ENCODE measurements around the gene PERCC1. TPM values are rescaled to one million over a fixed set of nuclear protein-coding genes. Genes with fewer than 3 reads are reported as not detected.

Gene PERCC1
- total RNA-seq: not detected in 2 replicates
- long read RNA-seq: 0 reads

DNA sequence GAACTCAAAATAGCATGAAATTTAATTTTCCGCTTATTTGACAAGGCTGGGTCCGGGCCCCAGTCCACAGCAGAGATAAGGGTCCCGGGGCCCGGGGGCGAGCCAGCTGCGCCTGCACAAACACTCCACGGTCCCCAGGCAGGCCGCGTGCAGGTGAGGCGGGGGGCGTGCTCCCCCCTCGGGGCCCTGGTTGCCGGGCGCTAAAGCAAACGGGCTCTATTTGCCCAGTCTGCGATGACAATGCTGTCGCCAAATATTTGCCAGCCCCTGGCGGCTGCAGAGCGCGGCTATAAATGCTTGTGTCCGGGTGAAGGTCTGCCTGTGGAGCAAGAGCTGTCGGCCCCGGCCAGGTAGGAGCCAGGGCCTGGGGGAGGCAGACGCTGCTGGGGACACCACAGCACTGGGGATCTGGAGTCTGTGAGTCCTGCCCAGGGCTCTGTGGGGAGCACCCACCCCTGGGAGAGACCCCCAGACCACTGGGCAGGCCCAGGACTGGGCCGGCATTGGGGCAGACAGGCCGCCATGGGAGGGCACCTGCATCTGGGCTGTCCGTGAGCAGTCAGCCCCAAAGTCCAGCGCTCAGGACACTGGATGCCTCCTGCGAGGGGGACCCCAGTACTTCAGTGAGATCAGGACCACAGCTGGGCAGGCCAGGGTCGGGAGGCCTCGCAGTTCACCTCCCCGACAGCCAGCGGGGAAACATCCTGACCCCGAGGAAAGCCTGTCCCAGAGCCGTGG is at the start of gene PERCC1:
Gene PERCC1 (plus strand): TSS at position 320 of the 738 bp plus-strand sequence. CDS start 1,516 bp downstream, outside the sequence.
- Mint-ChIP-seq H3K9me3 (ENCODE audit: unreplicated experiment) (no peaks in the 10 kb centered on the region), H3K4me1 (ENCODE audit: unreplicated experiment) (no peaks in the 10 kb centered on the region), H3K27me3 (ENCODE audit: unreplicated experiment) (no peaks in the 10 kb centered on the region), H3K27ac (ENCODE audit: unreplicated experiment) (no peak within 1 kb of the TSS), H3K36me3 (ENCODE audit: unreplicated experiment) (no peaks in the 10 kb centered on the region), H3K4me3 (ENCODE audit: unreplicated experiment) (no peak within 1 kb of the TSS)
- TF ChIP-seq, protein P1, sequence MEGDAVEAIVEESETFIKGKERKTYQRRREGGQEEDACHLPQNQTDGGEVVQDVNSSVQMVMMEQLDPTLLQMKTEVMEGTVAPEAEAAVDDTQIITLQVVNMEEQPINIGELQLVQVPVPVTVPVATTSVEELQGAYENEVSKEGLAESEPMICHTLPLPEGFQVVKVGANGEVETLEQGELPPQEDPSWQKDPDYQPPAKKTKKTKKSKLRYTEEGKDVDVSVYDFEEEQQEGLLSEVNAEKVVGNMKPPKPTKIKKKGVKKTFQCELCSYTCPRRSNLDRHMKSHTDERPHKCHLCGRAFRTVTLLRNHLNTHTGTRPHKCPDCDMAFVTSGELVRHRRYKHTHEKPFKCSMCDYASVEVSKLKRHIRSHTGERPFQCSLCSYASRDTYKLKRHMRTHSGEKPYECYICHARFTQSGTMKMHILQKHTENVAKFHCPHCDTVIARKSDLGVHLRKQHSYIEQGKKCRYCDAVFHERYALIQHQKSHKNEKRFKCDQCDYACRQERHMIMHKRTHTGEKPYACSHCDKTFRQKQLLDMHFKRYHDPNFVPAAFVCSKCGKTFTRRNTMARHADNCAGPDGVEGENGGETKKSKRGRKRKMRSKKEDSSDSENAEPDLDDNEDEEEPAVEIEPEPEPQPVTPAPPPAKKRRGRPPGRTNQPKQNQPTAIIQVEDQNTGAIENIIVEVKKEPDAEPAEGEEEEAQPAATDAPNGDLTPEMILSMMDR (IDR thresholded peaks at IDR 0.05): no peak
- no peak for DNase-seq (ENCODE audit: extremely low spot score, unreplicated experiment)

DNA sequence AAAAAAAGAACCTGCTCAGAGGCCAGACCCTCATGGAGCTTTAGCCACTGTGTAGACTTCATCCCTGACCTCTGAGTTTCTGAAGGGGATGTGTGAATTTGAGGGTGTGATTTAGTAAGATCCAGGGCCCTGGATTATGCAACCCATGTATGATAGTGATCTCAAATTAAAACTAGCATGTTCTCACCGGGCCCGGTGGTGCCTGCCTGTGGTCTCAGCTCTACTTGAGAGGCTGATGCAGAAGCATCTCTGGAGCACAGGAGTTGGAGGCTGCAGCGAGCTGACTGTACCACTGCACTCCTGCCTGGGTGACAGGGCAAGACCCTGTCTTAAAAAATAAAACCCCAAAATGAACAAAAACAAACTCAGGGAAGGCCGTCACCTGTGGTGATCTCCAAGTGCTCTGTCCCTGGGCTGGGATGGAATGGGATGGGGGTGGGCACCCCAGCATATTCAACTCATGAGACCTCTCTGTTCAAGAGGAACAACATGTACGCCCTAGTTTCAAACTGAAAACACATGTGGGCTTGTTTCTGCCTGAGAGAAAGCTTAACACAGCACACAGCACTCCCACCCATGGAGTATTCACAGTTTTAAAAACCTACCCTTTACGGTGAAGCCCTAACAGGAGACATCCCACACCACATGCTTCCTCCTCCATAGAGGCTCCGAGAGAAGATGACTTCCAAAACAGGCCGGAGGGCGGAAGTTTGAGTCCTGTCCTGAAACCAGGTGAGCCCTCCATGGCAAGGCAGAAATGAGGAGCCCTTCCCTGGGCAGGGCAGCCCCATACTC is 49.1 kb upstream of the PERCC1 start:
- no peak overlapping the region for H3K27ac Mint-ChIP-seq (ENCODE audit: unreplicated experiment)
- no peak for DNase-seq (ENCODE audit: extremely low spot score, unreplicated experiment)
- no peak overlapping the region for H3K4me3 Mint-ChIP-seq (ENCODE audit: unreplicated experiment)
- peaks cover 20% of the 10 kb centered on the region for H3K4me1 Mint-ChIP-seq (ENCODE audit: unreplicated experiment)
- H3K27me3 Mint-ChIP-seq (ENCODE audit: unreplicated experiment): no peaks in the 10 kb centered on the region
- H3K36me3 Mint-ChIP-seq (ENCODE audit: unreplicated experiment): peaks cover 14% of the 10 kb centered on the region
- TF ChIP-seq, protein P1 (IDR thresholded peaks at IDR 0.05): no peak
- H3K9me3 Mint-ChIP-seq (ENCODE audit: unreplicated experiment): no peaks in the 10 kb centered on the region

DNA sequence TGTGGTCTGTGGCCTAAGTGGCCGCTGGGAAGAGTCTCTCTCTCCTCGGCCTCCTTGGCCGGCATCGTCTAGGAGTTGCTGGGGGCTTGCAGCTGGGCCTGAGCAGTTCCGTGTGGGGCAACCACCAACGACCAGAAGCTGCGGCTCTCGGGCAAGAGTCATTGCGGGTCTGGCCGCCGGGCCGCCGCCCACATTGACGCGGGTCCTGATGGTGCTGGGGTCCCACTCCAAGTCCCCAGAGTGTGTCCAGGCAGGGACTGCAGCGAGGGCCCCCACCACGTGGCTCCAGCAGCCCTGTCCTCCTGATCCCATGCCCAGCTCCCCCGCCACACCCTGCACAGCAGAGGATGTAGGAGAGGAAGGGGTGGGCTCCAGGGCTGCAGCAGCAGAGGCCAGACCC is 47.3 kb upstream of the PERCC1 start:
- DNase-seq (ENCODE audit: extremely low spot score, unreplicated experiment): no peak
- Mint-ChIP-seq H3K36me3 (ENCODE audit: unreplicated experiment) (peaks cover 11% of the 10 kb centered on the region), H3K27ac (ENCODE audit: unreplicated experiment) (no peak overlapping the region), H3K9me3 (ENCODE audit: unreplicated experiment) (no peaks in the 10 kb centered on the region), H3K4me1 (ENCODE audit: unreplicated experiment) (peaks cover 10% of the 10 kb centered on the region), H3K4me3 (ENCODE audit: unreplicated experiment) (no peak overlapping the region), H3K27me3 (ENCODE audit: unreplicated experiment) (no peaks in the 10 kb centered on the region)
- TF ChIP-seq, protein P1 (IDR thresholded peaks at IDR 0.05): no peak

DNA sequence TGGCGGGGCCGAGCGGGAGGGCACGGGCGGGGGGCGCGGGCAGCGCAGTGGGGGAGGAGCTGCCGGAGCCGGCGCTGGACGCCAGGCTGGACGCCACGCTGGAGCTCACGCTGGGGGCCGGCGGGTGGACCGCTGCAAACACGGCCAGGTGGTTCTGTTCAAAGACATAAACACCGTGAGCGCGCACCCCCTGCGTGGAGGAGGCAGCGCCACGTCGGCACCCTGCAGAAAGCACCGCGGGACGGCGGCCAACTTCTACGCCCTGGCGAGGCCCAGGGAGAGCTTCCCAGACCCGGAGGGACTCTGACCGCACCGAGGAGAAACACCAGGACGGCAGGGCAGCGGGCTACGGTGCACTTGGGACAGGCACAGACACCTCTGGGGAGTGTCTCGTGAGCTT is 45.6 kb upstream of the PERCC1 start:
- TF ChIP-seq, protein P1 (IDR thresholded peaks at IDR 0.05): no peak
- H3K27me3 Mint-ChIP-seq (ENCODE audit: unreplicated experiment): no peaks in the 10 kb centered on the region
- no peak for DNase-seq (ENCODE audit: extremely low spot score, unreplicated experiment)
- no peak overlapping the region for H3K4me3 Mint-ChIP-seq (ENCODE audit: unreplicated experiment)
- H3K4me1 Mint-ChIP-seq (ENCODE audit: unreplicated experiment): peaks cover 2% of the 10 kb centered on the region
- peaks cover 13% of the 10 kb centered on the region for H3K36me3 Mint-ChIP-seq (ENCODE audit: unreplicated experiment)
- H3K27ac Mint-ChIP-seq (ENCODE audit: unreplicated experiment): no peak overlapping the region
- no peaks in the 10 kb centered on the region for H3K9me3 Mint-ChIP-seq (ENCODE audit: unreplicated experiment)

DNA sequence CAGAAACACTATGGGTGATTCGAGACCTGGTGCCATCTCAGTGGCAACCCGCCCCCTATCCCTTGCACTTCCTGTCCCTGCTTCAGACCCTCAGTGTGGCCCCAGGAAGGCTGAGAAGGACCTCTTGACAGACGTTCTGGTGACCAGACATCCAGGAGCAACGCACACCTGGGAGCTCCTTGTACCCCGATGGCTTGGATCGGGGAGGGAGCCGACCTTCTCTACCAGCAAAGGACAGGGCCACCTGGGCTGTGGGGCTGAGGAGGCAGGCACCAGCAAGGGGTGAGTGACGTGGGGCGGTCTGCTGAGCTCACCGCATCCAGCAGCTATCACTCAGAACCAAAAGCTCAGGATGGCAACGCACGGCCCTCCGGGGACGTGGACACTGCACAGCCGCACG is 43.5 kb upstream of the PERCC1 start:
- Mint-ChIP-seq H3K36me3 (ENCODE audit: unreplicated experiment) (peaks cover 13% of the 10 kb centered on the region), H3K9me3 (ENCODE audit: unreplicated experiment) (no peaks in the 10 kb centered on the region), H3K27me3 (ENCODE audit: unreplicated experiment) (no peaks in the 10 kb centered on the region), H3K4me3 (ENCODE audit: unreplicated experiment) (no peak overlapping the region), H3K27ac (ENCODE audit: unreplicated experiment) (no peak overlapping the region), H3K4me1 (ENCODE audit: unreplicated experiment) (no peaks in the 10 kb centered on the region)
- no peak for DNase-seq (ENCODE audit: extremely low spot score, unreplicated experiment)
- TF ChIP-seq, protein P1 (IDR thresholded peaks at IDR 0.05): no peak

All from osteocyte (in vitro differentiated cells).